Fibroblast of the aortic adventitia (primary cell): Measurements from ENCODE around the gene STOM. TPM values are rescaled to one million over a fixed set of nuclear protein-coding genes. Genes with fewer than 3 reads are reported as not detected.
A peak's percentile ranks its signal among the peaks of the same experiment; 100 is the strongest.
"Not testable (repeated sequence)": the region's sequence is repeated elsewhere in the genome, so short reads cannot be mapped to it uniquely, and the experiment has no call there.

Source experiments
- DNase-seq: peaks from one replicate; pipeline ENCODE4 v3.0.0-alpha.2; 2010; ENCODE audit warnings: low read depth
- H3K4me3 ChIP-seq: 2 replicates; pipeline ENCODE4 v1.5.1; 2011; ENCODE audit warnings: low read depth, mild to moderate bottlenecking, control low read depth, low read length, moderate library complexity
- total RNA-seq: library from RNA; depleted of rRNA; stranded (reverse); fragments of >200 nt; gene quantifications from 2 replicates; pipeline ENCODE4 v1.2.3, GENCODE V29; 2012; ENCODE audit warnings: low replicate concordance
- TF ChIP-seq, protein P1 (sequence below): IDR thresholded peaks from 2 replicates; pipeline ENCODE4 v1.5.1; 2011; ENCODE audit warnings: mild to moderate bottlenecking, low read length, control low read depth, inconsistent platforms; ENCODE audit not compliant: insufficient read depth

The STOM gene
- total RNA-seq, 1 donor, result 115 TPM

DNA sequence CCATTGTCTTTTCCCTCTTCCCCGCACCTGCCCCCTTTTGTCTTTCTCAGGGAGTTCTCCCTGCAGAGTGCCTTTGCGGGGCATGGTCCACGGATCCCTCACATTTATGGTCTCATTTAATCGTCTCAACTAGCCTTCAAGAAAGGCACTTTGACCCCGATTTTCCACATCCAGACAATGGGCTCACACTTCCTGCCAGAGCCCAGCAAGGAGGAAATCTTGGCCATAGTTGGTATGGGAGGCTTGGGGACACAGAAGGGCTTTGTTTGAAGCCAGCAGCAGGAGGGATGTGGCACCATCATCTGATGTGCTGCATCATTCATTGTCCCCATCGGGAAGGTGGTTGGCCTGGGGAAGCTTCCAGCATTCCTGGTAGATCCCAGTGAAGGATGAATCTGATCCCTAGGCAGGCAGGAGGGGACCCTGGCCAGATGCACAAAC, 77.2 kb downstream of the STOM start:
- no peak overlapping the region for H3K4me3 ChIP-seq
- no peak for DNase-seq
- TF ChIP-seq, protein P1, sequence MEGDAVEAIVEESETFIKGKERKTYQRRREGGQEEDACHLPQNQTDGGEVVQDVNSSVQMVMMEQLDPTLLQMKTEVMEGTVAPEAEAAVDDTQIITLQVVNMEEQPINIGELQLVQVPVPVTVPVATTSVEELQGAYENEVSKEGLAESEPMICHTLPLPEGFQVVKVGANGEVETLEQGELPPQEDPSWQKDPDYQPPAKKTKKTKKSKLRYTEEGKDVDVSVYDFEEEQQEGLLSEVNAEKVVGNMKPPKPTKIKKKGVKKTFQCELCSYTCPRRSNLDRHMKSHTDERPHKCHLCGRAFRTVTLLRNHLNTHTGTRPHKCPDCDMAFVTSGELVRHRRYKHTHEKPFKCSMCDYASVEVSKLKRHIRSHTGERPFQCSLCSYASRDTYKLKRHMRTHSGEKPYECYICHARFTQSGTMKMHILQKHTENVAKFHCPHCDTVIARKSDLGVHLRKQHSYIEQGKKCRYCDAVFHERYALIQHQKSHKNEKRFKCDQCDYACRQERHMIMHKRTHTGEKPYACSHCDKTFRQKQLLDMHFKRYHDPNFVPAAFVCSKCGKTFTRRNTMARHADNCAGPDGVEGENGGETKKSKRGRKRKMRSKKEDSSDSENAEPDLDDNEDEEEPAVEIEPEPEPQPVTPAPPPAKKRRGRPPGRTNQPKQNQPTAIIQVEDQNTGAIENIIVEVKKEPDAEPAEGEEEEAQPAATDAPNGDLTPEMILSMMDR, result no peak

DNA sequence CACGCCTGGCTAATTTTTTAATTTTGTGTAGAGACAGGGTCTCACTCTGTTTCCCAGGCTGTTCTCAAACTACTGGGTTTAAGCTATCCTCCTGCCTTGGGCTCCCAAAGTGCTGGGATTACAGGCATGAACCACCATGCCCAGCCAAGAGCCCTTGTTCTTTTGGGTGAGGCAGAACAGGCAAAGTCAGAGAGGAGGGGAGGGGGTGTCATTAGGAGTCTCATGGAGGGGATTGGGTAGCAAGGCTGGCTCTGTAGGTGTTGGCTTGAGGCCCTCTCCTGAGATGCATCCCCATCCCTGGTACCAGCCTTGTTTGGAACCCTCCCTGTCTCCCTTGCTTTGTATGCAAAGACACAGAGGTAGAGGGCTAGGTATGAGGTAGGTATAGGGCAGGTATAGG, 78.0 kb downstream of the STOM start:
- DNase-seq, result no peak
- TF ChIP-seq, protein P1, result no peak
- no peak overlapping the region for H3K4me3 ChIP-seq

DNA sequence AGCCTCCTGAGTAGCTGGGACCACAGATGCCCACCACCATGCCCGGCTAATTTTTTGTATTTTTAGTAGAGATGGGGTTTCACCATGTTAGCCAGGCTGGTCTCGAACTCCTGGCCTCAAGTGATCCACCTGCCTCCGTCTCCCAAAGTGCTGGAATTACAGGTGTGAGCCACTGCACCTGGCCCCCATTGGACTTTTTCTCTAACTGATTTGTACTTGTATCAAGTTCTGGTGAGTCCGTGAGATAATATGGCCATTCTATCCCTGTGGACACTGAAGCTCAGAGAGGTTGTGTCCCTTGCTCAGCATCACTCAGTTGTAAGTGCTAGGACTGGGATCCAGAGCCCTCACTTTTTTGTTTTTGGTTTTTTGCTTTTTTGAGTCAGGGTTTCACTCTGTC, 78.5 kb downstream of the STOM start:
- DNase-seq, H3K4me3 ChIP-seq: not testable (repeated sequence)

DNA sequence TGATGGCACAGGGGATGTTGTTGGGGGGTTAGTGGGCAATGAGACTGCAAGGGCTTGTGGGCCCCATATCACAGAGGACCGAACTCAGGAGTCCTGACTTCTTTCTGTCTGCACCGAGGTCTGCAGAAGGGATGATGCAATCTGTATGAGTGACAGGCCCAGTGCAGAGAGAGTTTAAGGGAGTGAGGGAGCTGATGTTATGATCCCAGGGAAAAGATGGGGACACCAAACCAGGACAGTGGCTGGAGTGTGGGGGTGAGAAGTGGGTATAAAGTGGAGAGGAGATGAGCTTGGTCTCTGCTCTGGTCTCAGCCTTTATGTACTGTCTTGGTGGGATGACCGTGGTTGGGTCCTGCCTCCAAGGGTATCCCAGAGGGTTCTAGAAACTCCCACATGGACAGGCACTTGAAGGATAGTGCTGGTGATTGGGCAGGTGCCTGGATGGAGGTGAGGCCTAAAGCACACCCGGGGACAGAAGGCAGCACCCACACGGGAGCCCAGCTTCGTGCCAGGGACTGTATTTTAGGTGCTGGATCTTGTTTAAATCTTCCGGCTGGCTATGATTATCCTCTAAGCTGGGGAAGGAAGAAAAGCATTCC, 80.2 kb downstream of the STOM start:
- TF ChIP-seq, protein P1, result no peak
- H3K4me3 ChIP-seq, result no peak overlapping the region
- peak; percentile 35 for DNase-seq

DNA sequence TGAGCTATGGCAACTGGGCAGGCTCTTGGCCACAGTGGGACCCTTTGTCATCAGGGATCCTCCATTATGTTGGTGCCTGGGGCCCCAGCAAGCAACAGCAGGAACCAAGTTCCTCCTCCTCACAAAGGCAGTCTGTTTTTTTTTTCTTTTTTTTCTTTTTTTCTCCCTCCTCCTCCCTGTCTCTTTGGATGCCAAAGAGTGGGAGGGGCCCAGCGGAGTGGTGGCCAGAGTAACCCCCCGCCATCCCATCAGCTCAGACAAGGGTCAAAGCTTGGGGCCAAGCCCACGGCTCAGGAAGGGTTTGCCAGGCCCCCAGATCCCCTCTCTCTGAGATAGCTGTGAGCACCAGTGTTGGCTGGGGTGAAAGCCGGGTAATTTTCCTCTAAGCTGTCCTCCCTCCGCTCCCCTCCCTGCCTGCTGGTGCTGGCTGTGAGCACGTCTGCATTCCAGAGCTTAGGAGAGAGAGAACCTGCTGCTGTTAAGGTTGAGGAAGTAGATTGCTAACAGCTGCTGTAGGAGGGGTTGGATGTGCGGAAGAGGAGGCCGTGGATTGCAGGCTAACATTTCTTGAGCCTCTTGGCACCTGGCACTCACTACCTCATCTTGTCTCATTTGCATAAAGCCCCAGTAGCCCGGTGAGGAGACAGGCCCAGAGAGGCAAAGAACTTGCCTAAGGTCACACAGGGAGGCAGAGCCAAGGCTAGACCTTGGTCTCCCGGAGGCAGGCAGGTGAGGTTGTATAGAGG, 80.9 kb downstream of the STOM start:
- DNase-seq, result peak; percentile 85

More for the DNA sequence above, 80.9 kb downstream of the STOM start:
- peak overlapping the region; percentile 7 for H3K4me3 ChIP-seq
- TF ChIP-seq, protein P1, result no peak

Other genes starting within 250 kb of the STOM start
- 24.0 and 47.8 TPM in 2 replicates for gene RAB14, start 168.4 kb downstream of the STOM start, total RNA-seq
- gene GSN, start 102.1 kb downstream of the STOM start, total RNA-seq, result 253 and 293 TPM in 2 replicates
- gene GGTA1, start 129.6 kb upstream of the STOM start, total RNA-seq, result 0.18 TPM in 1 of 2 replicates, not detected in the other